Effector memory CD4-positive, alpha-beta T cell (primary cell): ENCODE data around the gene SGMS1.

ENCODE experiments used
- DNase-seq, 3 donors: peaks; one replicate each; pipeline ENCODE4 v3.0.0-alpha.2; 2020
- H3K27ac ChIP-seq: 2 replicates; pipeline ENCODE4 v1.7.0; 2013; ENCODE audit warnings: mild to moderate bottlenecking, low read length, moderate library complexity; ENCODE audit not compliant: insufficient read depth, poor library complexity, severe bottlenecking
- H3K27me3 ChIP-seq: replicated peaks from 2 replicates; pipeline ENCODE4 v1.7.0; 2013; ENCODE audit warnings: mild to moderate bottlenecking, low read length; ENCODE audit not compliant: insufficient read depth, control insufficient read depth, poor library complexity, severe bottlenecking
- H3K36me3 ChIP-seq: 2 replicates; pipeline ENCODE4 v1.7.0; 2013; ENCODE audit warnings: mild to moderate bottlenecking, low read length, moderate library complexity; ENCODE audit not compliant: control insufficient read depth, insufficient read depth
- H3K4me1 ChIP-seq: 2 replicates; pipeline ENCODE4 v1.7.0; 2013; ENCODE audit warnings: low read length, mild to moderate bottlenecking; ENCODE audit not compliant: control insufficient read depth, insufficient read depth, poor library complexity, severe bottlenecking
- H3K4me3 ChIP-seq: 2 replicates; pipeline ENCODE4 v1.7.0; 2013; ENCODE audit warnings: low read length, low read depth, mild to moderate bottlenecking; ENCODE audit not compliant: insufficient read depth, poor library complexity, severe bottlenecking
- H3K9me3 ChIP-seq: 2 replicates; pipeline ENCODE4 v1.7.0; 2013; ENCODE audit warnings: mild to moderate bottlenecking, low read length, moderate library complexity; ENCODE audit not compliant: control insufficient read depth

The SGMS1 gene

GRCh38 chr10:50343702-50344331 lies 279.9 kb downstream of the SGMS1 start:
- DNase-seq = no peak
- Histone ChIP-seq H3K9me3 (no peaks in the 10 kb centered on the region), H3K27ac (no peak overlapping the region), H3K4me3 (no peak overlapping the region), H3K27me3 (no peaks in the 10 kb centered on the region), H3K36me3 (peaks cover 17% of the 10 kb centered on the region), H3K4me1 (no peaks in the 10 kb centered on the region)

DNA sequence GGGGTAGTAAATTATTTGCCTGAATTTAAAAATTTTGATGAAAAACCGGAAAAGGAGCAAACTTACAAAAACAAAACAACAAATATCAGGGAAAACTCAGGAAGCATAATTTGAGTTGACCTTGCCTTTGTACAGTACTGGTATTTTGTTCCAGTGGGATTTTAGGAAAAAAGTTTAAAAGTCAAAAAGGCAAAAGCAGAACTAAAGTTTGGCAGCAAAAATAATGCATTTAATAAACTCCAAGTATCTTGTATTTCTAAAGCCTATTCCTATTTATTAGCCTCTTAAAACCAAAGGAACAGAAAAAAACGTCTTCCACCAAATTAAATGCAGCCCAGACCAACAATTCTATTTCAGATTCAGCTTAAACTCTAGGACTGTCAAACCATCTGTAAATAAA lies 281.8 kb downstream of the SGMS1 start:
- H3K27me3 ChIP-seq = no peaks in the 10 kb centered on the region
- no peak overlapping the region for H3K27ac ChIP-seq
- peaks cover 17% of the 10 kb centered on the region for H3K36me3 ChIP-seq
- H3K9me3 ChIP-seq = no peaks in the 10 kb centered on the region
- no peak overlapping the region for H3K4me3 ChIP-seq
- DNase-seq = no peak
- no peaks in the 10 kb centered on the region for H3K4me1 ChIP-seq

DNA sequence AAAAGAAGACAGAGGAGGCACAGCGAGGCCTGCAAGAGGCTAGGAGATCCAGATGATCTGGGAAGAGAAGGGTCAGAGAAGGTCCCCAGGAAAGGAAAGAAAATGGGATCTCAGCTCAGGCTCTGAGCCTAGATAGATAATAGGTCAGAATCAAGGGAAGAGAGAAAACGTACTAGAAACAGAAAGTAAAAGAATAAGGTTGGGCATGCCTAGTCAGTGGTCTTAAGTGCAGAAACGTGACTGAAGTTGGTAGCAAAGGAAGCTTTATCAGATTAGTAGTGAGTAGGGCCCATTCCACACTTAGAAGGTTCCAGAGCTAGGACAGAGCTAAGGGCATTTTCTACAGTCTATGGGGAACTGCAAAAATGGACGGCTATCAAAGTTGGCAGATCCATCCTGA lies 287.6 kb downstream of the SGMS1 start:
- Histone ChIP-seq H3K36me3 (no peaks in the 10 kb centered on the region), H3K4me1 (no peaks in the 10 kb centered on the region), H3K9me3 (no peaks in the 10 kb centered on the region), H3K27me3 (no peaks in the 10 kb centered on the region), H3K27ac (no peak overlapping the region), H3K4me3 (no peak overlapping the region)
- no peak for DNase-seq

DNA sequence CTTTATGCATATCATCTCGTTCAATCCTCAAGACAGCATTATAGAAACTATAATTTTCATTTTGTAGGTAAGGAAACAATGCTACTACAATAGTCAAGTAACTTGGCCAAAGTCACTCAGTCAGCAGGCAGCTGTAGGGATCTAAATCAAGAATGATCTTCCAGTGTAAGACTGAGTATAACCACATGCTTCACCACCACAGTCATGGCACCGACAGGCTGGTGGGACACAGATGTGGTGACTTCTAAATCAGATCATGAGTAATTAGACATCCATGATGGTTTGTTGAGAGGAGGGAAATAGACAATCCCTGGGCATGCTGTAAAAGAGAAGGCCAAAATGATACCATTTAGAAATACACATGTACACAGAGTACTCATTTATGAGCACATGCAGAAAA lies 288.4 kb downstream of the SGMS1 start:
- H3K9me3 ChIP-seq = no peaks in the 10 kb centered on the region
- H3K4me3 ChIP-seq = no peak overlapping the region
- H3K36me3 ChIP-seq = no peaks in the 10 kb centered on the region
- H3K27me3 ChIP-seq = no peaks in the 10 kb centered on the region
- no peak for DNase-seq
- no peak overlapping the region for H3K27ac ChIP-seq
- H3K4me1 ChIP-seq = no peaks in the 10 kb centered on the region

GRCh38 chr10:50334273-50334672 lies 289.5 kb downstream of the SGMS1 start:
- H3K4me1 ChIP-seq = no peaks in the 10 kb centered on the region
- no peaks in the 10 kb centered on the region for H3K36me3 ChIP-seq
- no peak for DNase-seq
- no peak overlapping the region for H3K27ac ChIP-seq
- no peak overlapping the region for H3K4me3 ChIP-seq
- no peaks in the 10 kb centered on the region for H3K27me3 ChIP-seq
- no peaks in the 10 kb centered on the region for H3K9me3 ChIP-seq

DNA sequence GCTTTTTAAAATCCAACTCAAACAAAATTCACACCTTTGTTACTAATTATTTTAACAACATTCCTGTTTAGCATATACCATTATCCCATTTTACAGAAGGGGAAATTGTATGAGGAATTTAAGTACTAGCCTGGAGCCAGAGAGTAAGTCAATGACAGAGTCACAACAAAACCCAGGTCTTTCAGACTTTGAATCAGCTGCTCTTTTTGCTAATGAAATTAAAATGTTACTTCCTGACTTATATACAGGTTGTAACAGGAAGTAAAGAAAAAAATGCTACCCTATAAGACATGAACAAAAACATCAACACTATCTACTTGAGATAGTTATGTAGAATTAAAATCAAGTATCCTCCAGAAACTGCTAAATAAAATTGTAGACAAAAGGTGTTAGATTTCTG lies 289.9 kb downstream of the SGMS1 start:
- DNase-seq = no peak
- H3K9me3 ChIP-seq = no peaks in the 10 kb centered on the region
- no peak overlapping the region for H3K27ac ChIP-seq

DNA sequence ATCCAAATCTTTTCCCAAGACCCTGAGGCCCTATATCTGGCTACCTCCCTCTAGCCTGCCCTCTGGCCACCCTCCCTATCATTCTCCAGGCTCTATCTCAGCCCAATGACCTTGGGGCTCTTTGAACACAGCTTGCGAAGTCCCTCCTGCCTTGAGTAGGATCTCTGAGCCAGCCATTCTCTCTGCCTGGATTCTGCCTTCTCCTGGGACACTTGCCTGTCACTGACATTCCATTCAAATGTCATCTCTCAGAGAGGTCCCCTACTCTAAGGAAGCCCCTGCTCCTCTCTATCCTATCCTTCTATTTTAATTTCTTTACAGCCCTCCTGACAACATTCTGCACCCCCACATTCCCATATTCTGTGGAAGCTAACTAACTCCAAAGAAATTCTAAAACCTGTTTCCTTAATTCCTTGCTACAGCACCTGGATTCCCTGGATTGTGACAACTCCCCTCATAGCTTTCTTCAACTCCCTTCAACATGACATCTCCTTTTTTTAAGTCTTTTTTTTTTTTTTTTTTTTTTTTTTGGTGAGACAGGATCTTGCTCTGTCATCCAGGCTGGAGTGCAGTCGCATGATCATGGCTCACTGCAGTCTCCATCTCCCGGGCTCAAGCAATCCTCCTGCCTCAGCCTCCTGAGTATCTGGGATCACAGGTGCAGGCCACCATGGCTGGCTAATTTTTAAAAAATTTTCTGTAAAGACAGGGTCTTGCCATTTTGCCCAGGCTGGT lies 291.5 kb downstream of the SGMS1 start:
- no peak overlapping the region for H3K4me3 ChIP-seq
- H3K27ac ChIP-seq = no peak overlapping the region
- H3K9me3 ChIP-seq = no peaks in the 10 kb centered on the region
- H3K36me3 ChIP-seq = no peaks in the 10 kb centered on the region
- no peaks in the 10 kb centered on the region for H3K27me3 ChIP-seq
- DNase-seq = no peak
- H3K4me1 ChIP-seq = no peaks in the 10 kb centered on the region

More for the DNA sequence above, 289.9 kb downstream of the SGMS1 start:
- H3K36me3 ChIP-seq = no peaks in the 10 kb centered on the region
- H3K27me3 ChIP-seq = no peaks in the 10 kb centered on the region
- H3K4me3 ChIP-seq = no peak overlapping the region
- H3K4me1 ChIP-seq = no peaks in the 10 kb centered on the region

DNA sequence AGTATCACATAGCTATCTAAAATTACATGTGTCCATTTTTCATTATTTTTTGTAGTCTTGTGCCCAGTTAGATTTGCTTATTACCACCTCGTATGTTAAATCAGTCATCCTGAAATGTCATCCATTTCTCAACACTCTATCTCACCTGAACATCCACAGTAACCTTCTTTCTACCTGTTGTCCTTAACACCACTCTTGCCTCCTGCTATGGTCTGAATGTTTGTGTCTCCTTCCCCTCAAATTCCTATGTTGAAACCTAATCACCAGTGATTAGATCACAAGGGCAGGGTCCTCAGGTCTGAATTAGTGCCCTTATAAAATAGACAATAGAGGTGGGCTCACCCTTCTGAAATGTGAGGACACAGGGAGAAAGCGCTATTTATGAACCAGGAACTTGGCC lies 292.3 kb downstream of the SGMS1 start:
- DNase-seq = no peak
- Histone ChIP-seq H3K27me3 (no peaks in the 10 kb centered on the region), H3K4me1 (no peaks in the 10 kb centered on the region), H3K4me3 (no peak overlapping the region), H3K27ac (no peak overlapping the region), H3K36me3 (no peaks in the 10 kb centered on the region), H3K9me3 (no peaks in the 10 kb centered on the region)

DNA sequence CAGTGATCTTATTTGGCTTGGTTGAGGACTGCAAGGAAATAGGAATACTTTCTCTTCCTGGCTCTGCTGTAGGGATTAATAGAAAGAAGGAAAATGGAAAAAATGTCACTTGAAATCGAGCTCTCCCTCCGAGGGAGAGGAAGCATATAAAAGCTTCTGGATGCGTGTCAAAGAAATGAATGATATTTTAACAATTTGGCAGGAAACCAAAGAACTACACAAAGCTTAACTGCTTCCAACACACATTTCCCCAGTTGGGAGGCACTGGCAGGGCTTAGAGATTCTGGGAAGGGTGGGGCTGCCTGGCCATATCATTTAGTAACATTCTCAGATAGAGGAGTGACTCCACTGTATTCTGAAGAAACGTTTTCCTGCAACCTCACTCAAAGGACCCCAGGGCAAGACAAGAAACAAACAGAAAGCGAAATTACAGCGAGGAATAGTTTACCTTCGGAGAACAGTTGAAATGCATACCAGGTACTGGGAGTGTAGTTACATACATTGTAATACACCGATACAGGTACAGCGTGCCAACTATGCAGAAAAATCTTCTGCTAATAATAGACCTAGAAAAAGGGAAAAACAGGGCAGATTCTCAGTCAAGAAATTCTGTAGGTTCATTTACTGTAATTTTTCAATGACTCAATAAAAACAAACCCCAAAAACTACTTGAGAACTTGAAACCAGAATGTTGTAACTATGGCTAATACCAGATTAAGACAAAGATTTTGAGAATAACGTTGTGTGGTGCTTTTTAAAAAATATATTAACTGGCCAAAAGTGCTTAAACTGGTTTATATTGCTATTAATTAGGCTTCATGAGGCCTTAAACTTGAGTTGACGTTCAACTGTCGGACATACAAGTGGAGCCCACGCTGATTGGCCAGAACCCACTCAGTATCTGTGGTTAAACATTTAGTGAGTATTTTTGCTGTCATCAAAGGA lies 296.7 kb downstream of the SGMS1 start:
- Histone ChIP-seq H3K4me3 (no peak overlapping the region), H3K27ac (no peak overlapping the region), H3K36me3 (no peaks in the 10 kb centered on the region), H3K9me3 (no peaks in the 10 kb centered on the region), H3K27me3 (no peaks in the 10 kb centered on the region), H3K4me1 (no peaks in the 10 kb centered on the region)
- no peak for DNase-seq

GRCh38 chr10:50326172-50326555 lies 297.6 kb downstream of the SGMS1 start:
- Histone ChIP-seq H3K27ac (no peak overlapping the region), H3K27me3 (no peaks in the 10 kb centered on the region), H3K9me3 (no peaks in the 10 kb centered on the region), H3K4me3 (no peak overlapping the region), H3K36me3 (no peaks in the 10 kb centered on the region), H3K4me1 (no peaks in the 10 kb centered on the region)
- DNase-seq = no peak
